DMS153 treated with DMSO at 0.1 percent for 48 hours (cell line): ENCODE data around the gene FSTL4.
"Not testable (repeated sequence)": the region's sequence is repeated elsewhere in the genome, so short reads cannot be mapped to it uniquely, and the experiment has no call there.

Experiments
- DNase-seq: peaks from one replicate; lab custom pipeline; 2025; ENCODE audit not compliant: unreplicated experiment; lab: John Stamatoyannopoulos, UW

FSTL4 gene

GRCh38 chr5:133205204-133205603 lies 407.1 kb downstream of the FSTL4 start:
- DNase-seq: no peak

GRCh38 chr5:133203317-133204305 lies 408.7 kb downstream of the FSTL4 start:
- no peak for DNase-seq

GRCh38 chr5:133202066-133202665 lies 410.2 kb downstream of the FSTL4 start:
- DNase-seq: no peak

GRCh38 chr5:133201310-133201709 lies 411.0 kb downstream of the FSTL4 start:
- no peak for DNase-seq

- DNase-seq: no peak
Measured at GRCh38 chr5:133200256-133200655, 412.1 kb downstream of the FSTL4 start.

GRCh38 chr5:133199417-133200178 lies 412.7 kb downstream of the FSTL4 start:
- no peak for DNase-seq

GRCh38 chr5:133198511-133198910 lies 413.8 kb downstream of the FSTL4 start:
- no peak for DNase-seq

GRCh38 chr5:133196441-133197085 lies 415.8 kb downstream of the FSTL4 start:
- no peak for DNase-seq

GRCh38 chr5:133195250-133195649 lies 417.1 kb downstream of the FSTL4 start:
- DNase-seq: no peak

- DNase-seq: no peak
Measured at GRCh38 chr5:133193794-133194193, 418.5 kb downstream of the FSTL4 start.

GRCh38 chr5:133192716-133193115 lies 419.6 kb downstream of the FSTL4 start:
- no peak for DNase-seq

- DNase-seq: no peak
Measured at GRCh38 chr5:133189881-133190280, 422.5 kb downstream of the FSTL4 start.

GRCh38 chr5:133179405-133179804 lies 432.9 kb downstream of the FSTL4 start:
- no peak for DNase-seq

- not testable (repeated sequence) for DNase-seq
Measured at GRCh38 chr5:133170756-133171387, 441.5 kb downstream of the FSTL4 start.

- no peak for DNase-seq
Measured at GRCh38 chr5:133164759-133165158, 447.6 kb downstream of the FSTL4 start.

GRCh38 chr5:133163839-133164238 lies 448.5 kb downstream of the FSTL4 start:
- no peak for DNase-seq

- DNase-seq: no peak
Measured at GRCh38 chr5:133159543-133159942, 452.8 kb downstream of the FSTL4 start.

GRCh38 chr5:133155326-133155969 lies 456.9 kb downstream of the FSTL4 start:
- no peak for DNase-seq

GRCh38 chr5:133154274-133155075 lies 457.9 kb downstream of the FSTL4 start:
- DNase-seq: no peak
